Suprapubic skin (tissue), 3 donors: ENCODE data around the gene SMIM33.

Experiments
- CTCF ChIP-seq, 2 donors: fragments of 200-600 bp in 1 of 2; fragments of 450-650 bp in 1 of 2; sonication (generic) in 1 of 2; IDR thresholded peaks; one replicate each; pipeline ENCODE4 v1.5.1; 2016 to 2019; ENCODE audit warnings: antibody characterized with exemption in 2 of 2, mild to moderate bottlenecking in 1 of 2, moderate library complexity in 1 of 2
- POLR2A ChIP-seq, 2 donors: fragments of 450-650 bp; IDR thresholded peaks; one replicate each; pipeline ENCODE4 v1.6.1; 2017; ENCODE audit warnings: antibody characterized with exemption in 2 of 2, mild to moderate bottlenecking in 2 of 2, moderate library complexity in 2 of 2

GRCh38 chr5:139435676-139436075, 35.1 kb upstream of the SMIM33 start:
- TF ChIP-seq POLR2A (IDR thresholded peaks at IDR 0.05): no peak
- TF ChIP-seq CTCF (IDR thresholded peaks at IDR 0.05): no peak
